Peyer's patch (tissue), 4 donors: ENCODE data around the gene LRRC26. TPM values are rescaled to one million over a fixed set of nuclear protein-coding genes. Genes with fewer than 3 reads are reported as not detected.

Experiments used
- DNase-seq, 3 donors: peaks; one replicate each; pipeline ENCODE4 v3.0.0-alpha.2; 2017 to 2019
- H3K27ac ChIP-seq, 4 donors: fragments of 200-600 bp; sonication (generic); one replicate each; pipeline ENCODE4 v1.5.1; 2016 to 2019
- H3K27me3 ChIP-seq, 2 donors: fragments of 200-600 bp; sonication (generic); one replicate each; pipeline ENCODE4 v1.5.1; 2019
- H3K36me3 ChIP-seq, 3 donors: fragments of 200-600 bp; sonication (generic); one replicate each; pipeline ENCODE4 v1.5.1; 2016 to 2019
- H3K4me1 ChIP-seq, 4 donors: fragments of 200-600 bp; sonication (generic); one replicate each; pipeline ENCODE4 v1.5.1; 2016 to 2019
- H3K4me3 ChIP-seq, 4 donors: fragments of 200-600 bp; sonication (generic); 1 replicate in 3 of 4; 2 replicates in 1 of 4; pipeline ENCODE4 v1.5.1; 2016 to 2019; ENCODE audit warnings: mild to moderate bottlenecking in 1 of 4
- H3K9me3 ChIP-seq, 4 donors: fragments of 200-600 bp; sonication (generic); one replicate each; pipeline ENCODE4 v1.5.1; 2016 to 2019; ENCODE audit warnings: mild to moderate bottlenecking in 1 of 4
- CTCF ChIP-seq, 6 experiments: fragments of 450-650 bp in 4 of 6; fragments of 200-600 bp in 2 of 6; sonication (generic) in 1 of 6; IDR thresholded peaks; one replicate each; pipeline ENCODE4 v1.5.1; 2017 to 2019; ENCODE audit warnings: antibody characterized with exemption in 6 of 6, mild to moderate bottlenecking in 3 of 6, moderate library complexity in 1 of 6
- POLR2A ChIP-seq, 2 donors: fragments of 450-650 bp; IDR thresholded peaks; one replicate each; pipeline ENCODE4 v1.5.1; 2017; ENCODE audit warnings: antibody characterized with exemption in 2 of 2, mild to moderate bottlenecking in 2 of 2, moderate library complexity in 2 of 2
- total RNA-seq, 4 donors: library from RNA; depleted of rRNA; stranded (reverse); fragments of >200 nt; gene quantifications; one replicate each; pipeline ENCODE4 v1.1.0, GENCODE V29; 2016

The LRRC26 gene
- total RNA-seq, 4 donors from 2014 or later, result 14.5 to 45.7 (median 34.1) TPM

GRCh38 chr9:137201205-137201868, 31.5 kb upstream of the LRRC26 start:
- DNase-seq, result no peak
- TF ChIP-seq POLR2A (IDR thresholded peaks at IDR 0.05), result peak in 1 of 2 donors; percentile 34
- TF ChIP-seq CTCF (IDR thresholded peaks at IDR 0.05), result no peak
- H3K4me1 ChIP-seq, result peaks cover 4 to 69% (median 29%) of the 10 kb centered on the region in 4 donors

GRCh38 chr9:137200311-137201204, 30.7 kb upstream of the LRRC26 start, which contains the start of gene TPRN:
Gene TPRN (minus strand): TSS chr9:137200741. CDS start chr9:137200711, 30 bp downstream.
- DNase-seq, result peak; percentile 99 to 100 (median 100)
- Histone ChIP-seq H3K36me3 (no peaks in the 10 kb centered on the region), H3K27me3 (no peaks in the 10 kb centered on the region), H3K4me1 (peaks cover 0 to 64% (median 23%) of the 10 kb centered on the region in 4 donors), H3K4me3 (peak within 1 kb of the TSS; percentile 43 to 96 (median 83)), H3K27ac (peak within 1 kb of the TSS; percentile 83 to 98 (median 88)), H3K9me3 (no peaks in the 10 kb centered on the region)
- TF ChIP-seq POLR2A (IDR thresholded peaks at IDR 0.05) (peak; percentile 83 to 96), CTCF (IDR thresholded peaks at IDR 0.05) (peak in 2 of 6 experiments; percentile 4 to 20)

More at GRCh38 chr9:137201205-137201868, 31.5 kb upstream of the LRRC26 start:
- Histone ChIP-seq H3K4me3 (peak overlapping the region; percentile 41 to 96 (median 83)), H3K27ac (peak overlapping the region; percentile 61 to 98 (median 88)), H3K36me3 (no peaks in the 10 kb centered on the region), H3K27me3 (no peaks in the 10 kb centered on the region), H3K9me3 (no peaks in the 10 kb centered on the region)

GRCh38 chr9:137199411-137200121, 29.7 kb upstream of the LRRC26 start:
- Histone ChIP-seq H3K4me1 (peaks cover 0 to 68% (median 18%) of the 10 kb centered on the region in 4 donors), H3K27me3 (no peaks in the 10 kb centered on the region), H3K27ac (peak overlapping the region in 3 of 4 donors; percentile 85 to 98 (median 92)), H3K9me3 (no peaks in the 10 kb centered on the region), H3K36me3 (no peaks in the 10 kb centered on the region), H3K4me3 (peak overlapping the region; percentile 43 to 96 (median 83))
- TF ChIP-seq CTCF (IDR thresholded peaks at IDR 0.05) (no peak), POLR2A (IDR thresholded peaks at IDR 0.05) (no peak)
- DNase-seq, result peak in 1 of 3 donors; percentile 60

GRCh38 chr9:137198902-137199283, 29.0 kb upstream of the LRRC26 start:
- Histone ChIP-seq H3K27me3 (no peaks in the 10 kb centered on the region), H3K4me1 (peaks cover 0 to 68% (median 15%) of the 10 kb centered on the region in 4 donors), H3K9me3 (no peaks in the 10 kb centered on the region), H3K36me3 (no peaks in the 10 kb centered on the region), H3K27ac (peak overlapping the region in 3 of 4 donors; percentile 85 to 98 (median 92)), H3K4me3 (peak overlapping the region; percentile 43 to 96 (median 83))
- TF ChIP-seq CTCF (IDR thresholded peaks at IDR 0.05), result no peak
- TF ChIP-seq POLR2A (IDR thresholded peaks at IDR 0.05), result no peak
- peak in 1 of 3 donors; percentile 70 for DNase-seq
